ENCODE data around the gene PSMB9. TPM values are rescaled to one million over a fixed set of nuclear protein-coding genes. Genes with fewer than 3 reads are reported as not detected.
A peak's percentile ranks its signal among the peaks of the same experiment; 100 is the strongest.

PSMB9 gene
- total and polyA plus RNA-seq, 2 donors (not counting 1 experiment from before 2014, with no cell fraction given), result 64.4 to 75.0 TPM

- Histone ChIP-seq H2AFZ (ENCODE audit: low read length) (no peak overlapping the region), H3K27me3 (ENCODE audit: control insufficient read depth, insufficient read depth, low read length) (no peaks in the 10 kb centered on the region), H3K36me3 (ENCODE audit: control insufficient read depth, insufficient read depth, low read length) (peaks cover 8% of the 10 kb centered on the region), H3K4me2 (ENCODE audit: extremely low read depth, insufficient read depth, low read length) (peak overlapping the region; percentile 67), H3K4me3 (replicated peaks in 1 of 4; ENCODE audit: control extremely low read depth in 1 of 4, insufficient read depth in 1 of 4, low read depth in 3 of 4, low read length in 4 of 4) (peak overlapping the region in 2 of 4 experiments; percentile 94 to 96), H3K9me3 (ENCODE audit: control insufficient read depth, insufficient read depth, low read depth, low read length) (no peaks in the 10 kb centered on the region), H3K27ac (ENCODE audit: insufficient read depth, low read length) (no peak overlapping the region), H4K20me1 (ENCODE audit: control insufficient read depth, extremely low read depth, insufficient read depth, low read length) (no peaks in the 10 kb centered on the region), H3K79me2 (ENCODE audit: control insufficient read depth, insufficient read depth, low read length) (peaks cover 3% of the 10 kb centered on the region), H3K4me1 (ENCODE audit: control insufficient read depth, extremely low read depth, insufficient read depth, low read length) (peaks cover 3% of the 10 kb centered on the region), H3K9ac (ENCODE audit: insufficient read depth, low read length) (no peak overlapping the region)
- no peak for DNase-seq (ENCODE audit: low read depth in 2 of 2)
- TF ChIP-seq EZH2 (IDR thresholded peaks at IDR 0.05; ENCODE audit: low read length, missing control alignments), result no peak
- TF ChIP-seq, protein P1, sequence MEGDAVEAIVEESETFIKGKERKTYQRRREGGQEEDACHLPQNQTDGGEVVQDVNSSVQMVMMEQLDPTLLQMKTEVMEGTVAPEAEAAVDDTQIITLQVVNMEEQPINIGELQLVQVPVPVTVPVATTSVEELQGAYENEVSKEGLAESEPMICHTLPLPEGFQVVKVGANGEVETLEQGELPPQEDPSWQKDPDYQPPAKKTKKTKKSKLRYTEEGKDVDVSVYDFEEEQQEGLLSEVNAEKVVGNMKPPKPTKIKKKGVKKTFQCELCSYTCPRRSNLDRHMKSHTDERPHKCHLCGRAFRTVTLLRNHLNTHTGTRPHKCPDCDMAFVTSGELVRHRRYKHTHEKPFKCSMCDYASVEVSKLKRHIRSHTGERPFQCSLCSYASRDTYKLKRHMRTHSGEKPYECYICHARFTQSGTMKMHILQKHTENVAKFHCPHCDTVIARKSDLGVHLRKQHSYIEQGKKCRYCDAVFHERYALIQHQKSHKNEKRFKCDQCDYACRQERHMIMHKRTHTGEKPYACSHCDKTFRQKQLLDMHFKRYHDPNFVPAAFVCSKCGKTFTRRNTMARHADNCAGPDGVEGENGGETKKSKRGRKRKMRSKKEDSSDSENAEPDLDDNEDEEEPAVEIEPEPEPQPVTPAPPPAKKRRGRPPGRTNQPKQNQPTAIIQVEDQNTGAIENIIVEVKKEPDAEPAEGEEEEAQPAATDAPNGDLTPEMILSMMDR (conservative IDR thresholded peaks at IDR 0.05 in 1 of 2, IDR thresholded peaks at IDR 0.05 in 1 of 2; ENCODE audit: low read depth in 1 of 2, low read length in 2 of 2), result no peak
Observed at GRCh38 chr6:32842690-32843089, 11.3 kb upstream of the PSMB9 start.

DNA sequence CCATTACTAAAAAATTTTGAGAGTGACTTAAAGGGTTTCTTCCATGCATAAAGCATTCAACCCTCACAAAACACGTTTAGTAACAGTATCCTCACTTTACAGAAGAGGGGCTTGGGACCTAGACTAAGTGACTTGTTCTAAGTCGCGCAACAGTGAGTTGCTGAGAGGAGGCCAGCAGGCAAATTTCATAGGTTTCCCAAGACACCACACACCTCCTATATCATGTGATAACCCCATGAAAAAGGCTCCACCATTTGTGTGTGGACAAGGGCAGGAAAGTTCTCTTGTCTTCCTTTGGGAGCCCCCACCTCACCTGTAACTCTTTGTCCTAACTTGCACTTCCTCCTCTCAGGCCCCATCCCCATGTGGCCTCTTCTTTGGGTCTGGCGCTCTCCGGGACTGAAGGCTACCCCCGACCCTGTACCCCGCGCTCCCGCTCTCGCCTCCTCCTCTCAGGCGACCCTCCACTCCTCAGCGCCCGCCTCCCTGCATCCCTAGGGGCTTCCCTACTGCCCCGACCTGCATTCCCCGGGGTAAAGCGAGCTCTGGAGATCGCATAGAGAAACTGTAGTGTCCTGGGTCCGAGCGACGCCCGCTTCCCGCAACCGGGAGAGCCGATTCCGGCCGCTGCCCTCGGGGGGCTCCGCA lies 10.5 kb upstream of the PSMB9 start:
- Histone ChIP-seq H3K27me3 (ENCODE audit: control insufficient read depth, insufficient read depth, low read length) (no peaks in the 10 kb centered on the region), H4K20me1 (ENCODE audit: control insufficient read depth, extremely low read depth, insufficient read depth, low read length) (no peaks in the 10 kb centered on the region), H3K4me1 (ENCODE audit: control insufficient read depth, extremely low read depth, insufficient read depth, low read length) (peaks cover 3% of the 10 kb centered on the region), H3K79me2 (ENCODE audit: control insufficient read depth, insufficient read depth, low read length) (peaks cover 3% of the 10 kb centered on the region), H3K4me2 (ENCODE audit: extremely low read depth, insufficient read depth, low read length) (peak overlapping the region; percentile 67), H2AFZ (ENCODE audit: low read length) (peak overlapping the region; percentile 67), H3K9me3 (ENCODE audit: control insufficient read depth, insufficient read depth, low read depth, low read length) (no peaks in the 10 kb centered on the region), H3K9ac (ENCODE audit: insufficient read depth, low read length) (peak overlapping the region; percentile 92), H3K4me3 (replicated peaks in 1 of 4; ENCODE audit: control extremely low read depth in 1 of 4, insufficient read depth in 1 of 4, low read depth in 3 of 4, low read length in 4 of 4) (peak overlapping the region; percentile 91 to 96 (median 94)), H3K27ac (ENCODE audit: insufficient read depth, low read length) (peak overlapping the region; percentile 97), H3K36me3 (ENCODE audit: control insufficient read depth, insufficient read depth, low read length) (peaks cover 11% of the 10 kb centered on the region)
- DNase-seq (ENCODE audit: low read depth in 2 of 2), result peak in 1 of 2 donors; percentile 17
- TF ChIP-seq EZH2 (IDR thresholded peaks at IDR 0.05; ENCODE audit: low read length, missing control alignments), result no peak
- TF ChIP-seq, protein P1 (conservative IDR thresholded peaks at IDR 0.05 in 1 of 2, IDR thresholded peaks at IDR 0.05 in 1 of 2; ENCODE audit: low read depth in 1 of 2, low read length in 2 of 2), result no peak

GRCh38 chr6:32843979-32844838 lies 9.8 kb upstream of the PSMB9 start, which contains the start of gene PSMB8:
Gene PSMB8 (minus strand): TSS chr6:32844047. CDS start chr6:32843996, 51 bp downstream.
- Histone ChIP-seq H3K27me3 (ENCODE audit: control insufficient read depth, insufficient read depth, low read length) (no peaks in the 10 kb centered on the region), H3K4me3 (replicated peaks in 1 of 4; ENCODE audit: control extremely low read depth in 1 of 4, insufficient read depth in 1 of 4, low read depth in 3 of 4, low read length in 4 of 4) (peak within 1 kb of the TSS; percentile 91 to 96 (median 94)), H3K36me3 (ENCODE audit: control insufficient read depth, insufficient read depth, low read length) (peaks cover 11% of the 10 kb centered on the region), H2AFZ (ENCODE audit: low read length) (peak within 1 kb of the TSS; percentile 83), H3K4me1 (ENCODE audit: control insufficient read depth, extremely low read depth, insufficient read depth, low read length) (peaks cover 3% of the 10 kb centered on the region), H3K4me2 (ENCODE audit: extremely low read depth, insufficient read depth, low read length) (peak within 1 kb of the TSS; percentile 67), H3K9ac (ENCODE audit: insufficient read depth, low read length) (peak within 1 kb of the TSS; percentile 92), H3K9me3 (ENCODE audit: control insufficient read depth, insufficient read depth, low read depth, low read length) (no peaks in the 10 kb centered on the region), H4K20me1 (ENCODE audit: control insufficient read depth, extremely low read depth, insufficient read depth, low read length) (no peaks in the 10 kb centered on the region), H3K79me2 (ENCODE audit: control insufficient read depth, insufficient read depth, low read length) (peaks cover 3% of the 10 kb centered on the region), H3K27ac (ENCODE audit: insufficient read depth, low read length) (peak within 1 kb of the TSS; percentile 97)
- TF ChIP-seq, protein P1 (conservative IDR thresholded peaks at IDR 0.05 in 1 of 2, IDR thresholded peaks at IDR 0.05 in 1 of 2; ENCODE audit: low read depth in 1 of 2, low read length in 2 of 2), result peak; percentile 12 to 24
- TF ChIP-seq EZH2 (IDR thresholded peaks at IDR 0.05; ENCODE audit: low read length, missing control alignments), result no peak
- peak; percentile 91 for DNase-seq (ENCODE audit: low read depth in 2 of 2)

Measured in fibroblast of lung (primary cell).